OCI-LY7 (cell line): ENCODE data around the gene OGDH.

Source experiments
- CTCF ChIP-seq: fragments of 200-600 bp; sonication (generic); conservative IDR thresholded peaks from 2 replicates; pipeline ENCODE4 v1.5.1; 2014; ENCODE audit warnings: mild to moderate bottlenecking, antibody characterized with exemption, low read length, moderate library complexity, mixed read lengths
- EZH2phosphoT487 ChIP-seq: fragments of 200-600 bp; sonication (generic); IDR thresholded peaks from 2 replicates; pipeline ENCODE4 v1.6.1; 2018; ENCODE audit warnings: low read depth, borderline replicate concordance, mild to moderate bottlenecking, mixed run types, antibody characterized with exemption, low read length, moderate library complexity, mixed read lengths

GRCh38 chr7:44678101-44678470 lies 71.7 kb downstream of the OGDH start:
- TF ChIP-seq CTCF (no peak), EZH2phosphoT487 (no peak)
